Measurements from ENCODE around the gene PTRH1.

The PTRH1 gene

DNA sequence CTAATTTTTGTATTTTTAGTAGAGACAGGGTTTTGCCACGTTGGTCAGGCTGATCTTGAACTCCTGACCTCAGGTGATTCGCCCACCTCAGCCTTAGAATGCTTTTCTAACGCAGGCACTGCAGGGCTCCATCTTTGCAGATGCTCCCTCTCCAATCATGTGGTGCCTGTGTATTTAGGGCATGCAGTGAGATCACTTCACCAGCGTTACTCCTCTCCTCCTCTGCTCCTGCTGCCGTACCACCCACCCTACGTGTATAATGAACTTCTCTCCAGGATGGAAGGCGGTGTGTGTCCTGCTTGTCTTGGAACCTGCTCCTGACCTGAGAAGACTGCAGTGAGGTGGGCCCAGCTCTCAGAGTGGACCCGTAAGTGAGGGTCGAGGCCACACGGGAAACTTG is 22.3 kb downstream of the PTRH1 start:
- DNase-seq: no peak

DNA sequence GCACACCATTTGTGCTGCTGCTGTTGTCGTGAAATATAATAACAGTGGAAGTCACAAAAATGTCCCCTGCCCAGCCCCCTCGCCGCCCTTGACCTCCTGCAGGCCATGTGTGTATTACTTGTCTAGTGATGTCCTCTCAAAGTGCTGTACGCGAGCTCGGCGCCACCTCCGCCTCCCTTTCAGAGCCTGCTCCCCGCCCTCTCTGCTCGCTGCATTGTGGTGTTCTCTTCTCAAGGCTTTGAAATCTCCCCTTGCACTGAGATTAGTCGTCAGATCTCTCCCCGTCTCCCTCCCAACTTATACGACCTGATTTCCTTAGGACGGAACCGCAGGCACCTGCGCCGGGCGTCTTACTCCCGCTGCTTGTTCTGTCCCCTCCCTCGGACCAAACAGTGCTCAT is 23.4 kb downstream of the PTRH1 start:
- DNase-seq: no peak

- no peak for DNase-seq
These were observed 24.7 kb downstream of the PTRH1 start for GRCh38 chr9:127690735-127691134.

- no peak for DNase-seq
These were observed 26.0 kb downstream of the PTRH1 start for GRCh38 chr9:127689329-127690000.

GRCh38 chr9:127686461-127687393 is 28.7 kb downstream of the PTRH1 start:
- DNase-seq: no peak

GRCh38 chr9:127684576-127684975 is 30.9 kb downstream of the PTRH1 start:
- DNase-seq: no peak

DNA sequence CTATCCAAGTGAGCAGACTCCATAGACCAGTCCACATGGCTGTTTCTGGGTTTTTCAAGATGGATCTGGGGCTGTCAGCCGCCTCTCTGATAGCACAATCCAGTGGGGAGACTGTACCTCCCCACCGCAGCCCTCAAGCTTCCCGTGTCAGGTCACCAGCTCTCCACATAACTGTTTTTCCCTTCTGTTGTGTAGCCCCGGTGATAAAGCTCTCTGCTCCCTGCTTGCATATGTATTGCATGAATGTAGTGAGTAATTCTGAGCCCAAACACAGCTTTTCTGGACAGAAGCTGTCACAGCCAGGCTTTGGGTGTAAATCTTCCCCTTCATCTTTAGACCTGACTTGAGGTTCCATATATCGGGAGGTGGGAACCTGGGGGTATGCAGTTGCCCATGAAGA is 31.7 kb downstream of the PTRH1 start:
- no peak for DNase-seq

DNA sequence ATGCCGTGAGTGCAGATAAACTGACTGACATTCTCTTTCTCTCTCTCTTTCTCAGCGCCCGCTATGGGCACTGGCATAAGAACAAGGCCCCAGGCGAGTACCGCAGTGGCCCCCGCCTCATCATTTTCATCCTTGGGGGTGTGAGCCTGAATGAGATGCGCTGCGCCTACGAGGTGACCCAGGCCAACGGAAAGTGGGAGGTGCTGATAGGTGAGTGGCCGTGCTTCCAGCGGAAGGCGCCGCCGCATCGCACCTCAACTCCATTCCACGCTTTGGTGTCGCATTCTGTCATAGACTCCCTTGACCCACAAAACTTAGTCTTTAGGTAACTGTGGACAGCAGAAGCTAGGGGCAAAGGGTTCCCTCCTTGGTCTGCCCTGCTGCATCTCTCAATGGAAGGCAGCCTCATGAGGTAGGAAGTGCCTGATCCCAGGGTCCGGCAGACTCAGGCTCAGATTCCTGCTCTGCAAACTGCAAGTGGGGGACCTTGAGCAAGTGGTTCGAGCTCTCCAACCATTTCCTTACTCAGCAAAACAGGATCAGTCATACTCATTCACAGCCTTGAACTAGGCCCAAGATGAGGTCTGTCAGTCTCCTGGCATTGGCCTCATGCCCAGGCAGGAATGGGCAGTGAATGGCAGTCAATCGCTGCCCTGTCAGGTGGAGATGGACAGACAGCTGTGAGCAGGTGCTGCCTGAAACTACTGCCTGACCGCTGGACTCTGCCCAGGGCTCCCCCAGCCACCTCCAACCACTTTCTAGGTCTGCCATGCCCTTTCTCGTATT is 32.9 kb downstream of the PTRH1 start:
- DNase-seq: no peak

DNA sequence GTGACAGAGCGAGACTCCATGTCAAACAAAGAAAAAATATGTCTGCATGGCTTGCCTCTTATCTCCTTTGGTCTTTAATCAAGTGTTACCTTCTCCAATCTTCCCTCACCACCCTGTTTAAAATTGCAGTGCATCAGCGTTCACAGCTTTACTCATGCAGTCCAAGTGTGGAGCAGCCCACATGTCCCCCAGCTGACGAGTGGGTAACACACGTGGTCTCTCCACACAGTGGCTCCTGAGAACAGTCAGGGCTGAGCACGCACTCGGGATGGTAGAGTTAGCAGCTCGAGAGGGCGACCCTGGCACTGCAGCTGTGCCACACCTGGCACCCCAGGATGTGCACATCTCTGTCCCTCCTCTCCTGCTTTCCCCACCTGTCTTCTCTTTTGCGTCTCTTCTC is 34.6 kb downstream of the PTRH1 start:
- no peak for DNase-seq

DNA sequence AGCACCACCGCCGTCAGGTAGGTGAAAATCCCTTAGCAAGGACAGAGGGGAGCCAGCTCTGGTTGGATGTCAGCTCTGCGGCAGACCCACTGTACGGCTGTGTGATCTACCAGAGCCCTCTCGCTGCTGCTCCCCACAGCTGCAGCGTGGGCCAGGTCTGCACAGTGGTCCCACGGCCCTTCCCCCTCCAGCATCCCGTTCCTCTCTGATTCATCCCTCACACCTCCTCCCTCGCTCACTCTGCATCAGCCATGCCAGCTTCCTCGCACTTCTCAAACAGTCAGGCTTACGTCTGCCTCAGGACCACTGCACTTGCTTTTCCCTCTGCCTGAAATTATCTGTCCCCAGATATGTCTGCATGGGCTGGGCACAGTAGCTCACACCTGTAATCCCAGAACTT is 35.2 kb downstream of the PTRH1 start:
- DNase-seq: no peak

GRCh38 chr9:127679506-127679905 is 36.0 kb downstream of the PTRH1 start:
- no peak for DNase-seq

DNA sequence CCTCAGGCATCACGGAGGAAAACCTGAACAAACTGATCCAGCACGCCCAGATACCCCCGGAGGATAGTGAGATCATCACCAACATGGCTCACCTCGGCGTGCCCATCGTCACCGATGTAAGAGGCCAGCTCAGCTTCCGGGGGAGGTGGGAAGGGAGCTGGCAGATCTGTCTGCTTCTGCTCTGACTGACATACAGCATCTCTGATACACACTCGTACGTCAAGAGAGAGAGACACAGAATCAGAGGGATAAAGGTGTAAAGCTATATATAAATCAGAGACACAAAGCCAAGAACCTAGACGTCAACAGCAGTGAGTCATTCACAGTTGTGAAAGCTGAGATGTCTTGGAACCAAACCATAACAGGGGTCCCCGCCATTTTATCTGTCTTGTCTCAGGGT is 38.8 kb downstream of the PTRH1 start:
- DNase-seq: no peak

DNA sequence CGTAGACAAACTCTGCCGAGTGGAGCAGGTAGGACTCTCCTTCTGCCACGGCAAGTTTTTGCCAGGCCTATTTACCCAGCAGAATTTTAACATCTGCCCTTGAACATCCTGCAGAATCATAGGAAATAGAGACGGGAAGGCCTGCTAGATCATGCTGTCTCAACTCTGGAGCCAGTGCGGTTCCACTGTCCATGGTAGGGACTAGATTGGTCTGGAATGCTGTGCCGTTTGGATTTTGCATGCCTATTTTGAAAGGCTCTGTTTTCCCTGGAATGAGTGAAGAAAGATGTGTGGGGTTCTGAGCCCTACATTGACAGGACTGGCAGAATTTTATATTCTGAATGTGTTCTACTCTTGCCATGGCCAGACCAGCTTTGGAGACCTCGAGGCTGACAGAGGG is 42.2 kb downstream of the PTRH1 start:
- no peak for DNase-seq

GRCh38 chr9:127667906-127668305 is 47.6 kb downstream of the PTRH1 start:
- no peak for DNase-seq

DNA sequence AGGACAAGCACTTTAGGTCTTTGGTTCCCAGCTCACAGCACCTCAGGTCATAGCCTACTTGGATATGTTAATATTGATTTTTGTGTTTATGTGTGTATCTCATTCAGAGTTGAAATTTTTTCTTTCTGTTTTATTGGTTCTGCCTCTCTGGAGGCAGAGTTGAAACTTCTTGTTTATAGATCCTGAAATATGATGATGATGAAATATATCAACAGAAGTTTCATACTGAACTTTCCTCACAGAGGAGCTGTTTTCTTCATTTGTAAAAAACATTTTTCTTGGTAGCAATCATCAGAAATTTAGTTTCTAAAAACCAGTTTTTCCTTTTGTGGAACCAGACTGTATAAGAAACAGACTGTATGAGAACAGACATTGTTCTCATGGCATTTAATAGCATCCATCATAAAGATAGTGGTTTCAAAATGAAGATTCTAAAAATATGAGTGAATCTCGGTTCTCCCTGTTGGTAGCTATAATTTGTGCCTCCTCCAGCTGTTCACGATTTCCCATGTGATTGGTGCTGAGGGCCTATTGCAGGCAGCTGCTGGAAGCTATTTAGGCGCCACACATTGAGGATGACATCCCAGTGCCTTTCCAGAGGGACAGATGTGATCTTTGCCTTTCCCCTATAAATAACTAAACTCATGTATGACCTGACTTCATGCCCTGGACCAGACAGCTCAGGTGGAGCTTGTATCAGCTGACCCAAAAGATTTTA is 48.2 kb downstream of the PTRH1 start:
- DNase-seq: no peak

GRCh38 chr9:127664678-127665507 is 50.6 kb downstream of the PTRH1 start:
- DNase-seq: no peak

DNA sequence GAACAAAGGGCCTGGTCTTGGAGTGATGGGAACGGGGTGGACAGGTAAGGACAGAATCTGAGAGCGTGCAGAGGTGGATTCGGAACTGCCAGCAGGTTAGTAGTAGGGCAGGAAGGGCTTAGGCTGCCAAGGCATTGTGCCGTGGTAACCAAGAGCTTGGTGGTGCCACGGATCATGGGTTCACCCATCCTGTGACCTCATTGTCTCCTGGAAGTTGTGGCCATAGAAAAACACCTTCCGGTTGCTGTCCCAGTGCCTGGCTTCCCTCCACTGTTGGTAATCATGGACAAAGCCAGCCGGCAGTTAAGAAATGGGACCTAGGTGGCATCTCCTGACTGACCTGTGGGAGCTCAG is 51.2 kb downstream of the PTRH1 start:
- no peak for DNase-seq
